K562 (cell line): ENCODE data around the gene LDLR. TPM values are rescaled to one million over a fixed set of nuclear protein-coding genes. Genes with fewer than 3 reads are reported as not detected.

Experiments used
- AFF1 ChIP-seq, 2 experiments: fragments of 450-650 bp; IDR thresholded peaks; 2 replicates each; pipeline ENCODE4 v1.6.1; 2018; ENCODE audit warnings: mild to moderate bottlenecking in 2 of 2, low read depth in 1 of 2; ENCODE audit not compliant: partially characterized antibody in 2 of 2
- CEBPG ChIP-seq, 3 experiments: fragments of 200-800 bp in 1 of 3; sonication (Bioruptor generic) in 1 of 3; sonication (generic) in 1 of 3; formaldehyde crosslinking in 1 of 3; IDR thresholded peaks in 2 of 3; conservative IDR thresholded peaks in 1 of 3; 2 replicates each; pipeline versions ENCODE4 v1.6.1 to v1.8.0; 2016 to 2022; ENCODE audit warnings: missing compliant biosample characterization in 2 of 3, missing genetic modification characterization in 2 of 3, mild to moderate bottlenecking in 1 of 3, missing genetic modification reagents in 1 of 3
- CHD7 ChIP-seq: fragments of 200-600 bp; sonication (generic); IDR thresholded peaks from one replicate; pipeline ENCODE4 v1.6.1; 2012; ENCODE audit warnings: mild to moderate bottlenecking, low read depth, low read length, inconsistent platforms
- NFIX ChIP-seq: fragments of 250-450 bp; sonication (Bioruptor Pico); IDR thresholded peaks from 2 replicates; pipeline ENCODE4 v1.4.0; 2020; ENCODE audit warnings: low read depth, mild to moderate bottlenecking, moderate library complexity
- POLR2G ChIP-seq: fragments of 200-400 bp; formaldehyde crosslinking; IDR thresholded peaks from 2 replicates; pipeline ENCODE4 v1.6.1; 2017; ENCODE audit warnings: low read depth, mild to moderate bottlenecking, antibody characterized with exemption, low read length, moderate library complexity
- RCOR1 ChIP-seq, 2 experiments: IDR thresholded peaks; 2 replicates each; pipeline ENCODE4 v1.6.1; 2012; ENCODE audit warnings: low read depth in 2 of 2, low read length in 2 of 2, borderline replicate concordance in 1 of 2, improper control_type of control experiment in 1 of 2
- TBL1XR1 ChIP-seq, 2 experiments: IDR thresholded peaks; 2 replicates each; pipeline ENCODE4 v1.6.1; 2012; ENCODE audit warnings: improper control_type of control experiment in 2 of 2, low read length in 2 of 2, mild to moderate bottlenecking in 1 of 2
- TFAM ChIP-seq: fragments of 250-450 bp; sonication (Bioruptor Pico); conservative IDR thresholded peaks from 2 replicates; pipeline ENCODE4 v1.5.0; 2021; ENCODE audit warnings: mild to moderate bottlenecking, moderate library complexity
- ZNF274 ChIP-seq: IDR thresholded peaks from 2 replicates; pipeline ENCODE4 v1.6.1; 2011; ENCODE audit warnings: low read depth, mild to moderate bottlenecking, low read length, moderate library complexity, borderline replicate concordance
- polyA plus RNA-seq, 8 experiments: library from polyadenylated mRNA; depleted of rRNA in 4 of 8; stranded (reverse) in 5 of 8; unstranded in 3 of 8; fragments of >200 nt; fragmentation: Nextera tagmentation in 2 of 8; fragmentation: Illumina TruSeq in 1 of 8; extraction: Ambion mirVana in 2 of 8; extraction: Trizol in 1 of 8; gene quantifications; 2 replicates each; pipeline versions ENCODE4 v1.2.1 to v1.2.3, GENCODE V29; 2011 to 2014; ENCODE audit warnings: inconsistent platforms in 1 of 8, missing spikeins in 1 of 8
- total RNA-seq, 7 experiments: library from RNA; depleted of rRNA in 6 of 7; stranded (reverse); fragments of >200 nt in 6 of 7; fragmentation: Illumina TruSeq in 2 of 7; extraction: Trizol in 2 of 7; gene quantifications; 2 replicates each; pipeline versions ENCODE4 v1.2.1 to v1.2.3, GENCODE V29; 2011 to 2021; ENCODE audit warnings: low replicate concordance in 1 of 7

The LDLR gene
- total and polyA plus RNA-seq, 9 of the 15 experiments (the other 6 are each of a cell fraction or from before 2014, with no cell fraction given) = 19.9 to 114 (median 56.3) TPM

- TF ChIP-seq AFF1 (IDR thresholded peaks at IDR 0.05; ENCODE audit: low read depth in 1 of 2, partially characterized antibody in 2 of 2) = peak in 1 of 2 experiments; percentile 22
- no peak for TF ChIP-seq ZNF274
- no peak for TF ChIP-seq CHD7
- TF ChIP-seq TBL1XR1 (IDR thresholded peaks at IDR 0.05; ENCODE audit: low read length in 2 of 2) = 0 out of 4 replicates have a peak, but pooled peaks of 1 of the 2 experiments have one; percentile 46
- peak in 1 of 2 experiments; percentile 25; a peak in 1 of 4 replicates for TF ChIP-seq RCOR1 (IDR thresholded peaks at IDR 0.05; ENCODE audit: borderline replicate concordance in 1 of 2, low read depth in 2 of 2, low read length in 2 of 2)
- TF ChIP-seq CEBPG (CRISPR knock-in tag; IDR thresholded peaks at IDR 0.05) = peak; percentile 42; the same call in 1 of the 2 replicates
- TF ChIP-seq CEBPG (tag; conservative IDR thresholded peaks at IDR 0.05 in 1 of 2, IDR thresholded peaks at IDR 0.05 in 1 of 2) = 0 out of 4 replicates have a peak, but pooled peaks of 1 of the 2 experiments have one; percentile 6
- TF ChIP-seq POLR2G = peak; percentile 71
- TF ChIP-seq NFIX (CRISPR knock-in tag) = peak; percentile 65
- no peak for TF ChIP-seq TFAM (CRISPR knock-in tag)
These were observed 48.5 kb downstream of the LDLR start (continued) for GRCh38 chr19:11137542-11138384.
